CD8-positive, alpha-beta memory T cell (primary cell): ENCODE measurements around the gene CHMP1A. TPM values are rescaled to one million over a fixed set of nuclear protein-coding genes. Genes with fewer than 3 reads are reported as not detected.
"Not testable (repeated sequence)": the region's sequence is repeated elsewhere in the genome, so short reads cannot be mapped to it uniquely, and the experiment has no call there.

Source experiments
- CTCF ChIA-PET: fragments of 350-600 bp; sonication (Branson Sonifier 250); formaldehyde crosslinking; loops from one replicate; lab custom pipeline; 2021; ENCODE audit warnings: antibody characterized with exemption; lab: Charles Lee
- POLR2A ChIA-PET: fragments of 350-600 bp; sonication (Branson Sonifier 250); formaldehyde crosslinking; loops from one replicate; lab custom pipeline; 2021; ENCODE audit warnings: antibody characterized with exemption; lab: Charles Lee
- DNase-seq, 5 donors: peaks; one replicate each; pipeline versions ENCODE4 v3.0.0 to v3.0.0-alpha.2; 2020 to 2022; ENCODE audit warnings: mixed read lengths in 1 of 5
- H3K27ac ChIP-seq: one replicate; pipeline ENCODE4 v1.7.0; 2013; ENCODE audit warnings: low read depth, mild to moderate bottlenecking, low read length, moderate library complexity
- H3K27me3 ChIP-seq: 2 replicates; pipeline ENCODE4 v1.7.0; 2013; ENCODE audit warnings: low read length, mild to moderate bottlenecking; ENCODE audit not compliant: insufficient read depth, poor library complexity, severe bottlenecking
- H3K36me3 ChIP-seq: 2 replicates; pipeline ENCODE4 v1.7.0; 2013; ENCODE audit warnings: mild to moderate bottlenecking, low read length, moderate library complexity; ENCODE audit not compliant: insufficient read depth
- H3K4me1 ChIP-seq: 2 replicates; pipeline ENCODE4 v1.7.0; 2013; ENCODE audit warnings: mild to moderate bottlenecking, low read length, moderate library complexity; ENCODE audit not compliant: insufficient read depth
- H3K4me3 ChIP-seq: 2 replicates; pipeline ENCODE4 v1.7.0; 2013; ENCODE audit warnings: mild to moderate bottlenecking, low read length
- H3K9me3 ChIP-seq: 2 replicates; pipeline ENCODE4 v1.7.0; 2013; ENCODE audit warnings: mild to moderate bottlenecking, low read length
- H3K27ac Mint-ChIP-seq, 8 donors: one replicate each; pipeline ENCODE4 v1.8.0; 2020 to 2021; ENCODE audit warnings: mixed read lengths in 8 of 8, mild to moderate bottlenecking in 6 of 8, inconsistent platforms in 3 of 8, moderate library complexity in 3 of 8
- H3K27me3 Mint-ChIP-seq, 2 donors: one replicate each; pipeline ENCODE4 v1.8.0; 2020 to 2021; ENCODE audit warnings: mixed read lengths in 2 of 2, mild to moderate bottlenecking in 1 of 2, moderate library complexity in 1 of 2
- H3K36me3 Mint-ChIP-seq, 3 donors: one replicate each; pipeline ENCODE4 v1.8.0; 2020 to 2021; ENCODE audit warnings: mixed read lengths in 3 of 3, inconsistent platforms in 1 of 3, mild to moderate bottlenecking in 1 of 3
- H3K4me1 Mint-ChIP-seq, 3 donors: one replicate each; pipeline ENCODE4 v1.8.0; 2020 to 2021; ENCODE audit warnings: mixed read lengths in 3 of 3, inconsistent platforms in 1 of 3, mild to moderate bottlenecking in 1 of 3
- H3K4me3 Mint-ChIP-seq, 7 donors: one replicate each; pipeline ENCODE4 v1.8.0; 2020 to 2021; ENCODE audit warnings: mixed read lengths in 7 of 7, mild to moderate bottlenecking in 6 of 7, moderate library complexity in 4 of 7, inconsistent platforms in 2 of 7
- H3K9me3 Mint-ChIP-seq, 5 donors: one replicate each; pipeline ENCODE4 v1.8.0; 2020 to 2022; ENCODE audit warnings: mixed read lengths in 5 of 5, mild to moderate bottlenecking in 3 of 5, moderate library complexity in 2 of 5, inconsistent platforms in 1 of 5
- polyA plus RNA-seq: library from polyadenylated mRNA; unstranded; fragments of 300-500 nt; fragmentation: Illumina TruSeq; gene quantifications from one replicate; pipeline ENCODE4 v1.2.3, GENCODE V29; 2021
- total RNA-seq, 2 experiments: library from RNA; stranded (reverse); gene quantifications; one replicate each; pipeline ENCODE4 v1.2.3, GENCODE V29; 2021

Gene CHMP1A
- total and polyA plus RNA-seq, 3 experiments from 2014 or later: 72.1 to 94.0 (median 81.4) TPM

GRCh38 chr16:89691231-89691985 is 33.9 kb upstream of the CHMP1A start:
- Mint-ChIP-seq H3K27me3 (no peaks in the 10 kb centered on the region), H3K4me1 (peaks cover 9 to 28% (median 15%) of the 10 kb centered on the region in 3 donors), H3K27ac (no peak overlapping the region), H3K9me3 (no peaks in the 10 kb centered on the region), H3K4me3 (peak overlapping the region in 1 of 7 donors; percentile 66), H3K36me3 (peaks cover 0 to 50% (median 2%) of the 10 kb centered on the region in 3 donors)
- CTCF ChIA-PET: interaction anchor here (1.3 kb wide), 1 partner anchor 9 kb away, joined by 3 read pairs; no protein-coding TSS in a partner anchor
- DNase-seq: no peak
- POLR2A ChIA-PET: no interaction called here
- peaks cover 16% of the 10 kb centered on the region for H3K4me1 ChIP-seq
- H3K36me3 ChIP-seq: peaks cover 15% of the 10 kb centered on the region
- no peak overlapping the region for H3K27ac ChIP-seq
- no peak overlapping the region for H3K4me3 ChIP-seq
- H3K27me3 ChIP-seq: no peaks in the 10 kb centered on the region
- H3K9me3 ChIP-seq: no peaks in the 10 kb centered on the region

GRCh38 chr16:89690392-89690901 is 32.9 kb upstream of the CHMP1A start:
- Histone ChIP-seq H3K27ac (no peak overlapping the region), H3K9me3 (no peaks in the 10 kb centered on the region), H3K36me3 (peaks cover 15% of the 10 kb centered on the region), H3K4me1 (peaks cover 12% of the 10 kb centered on the region), H3K4me3 (no peak overlapping the region), H3K27me3 (no peaks in the 10 kb centered on the region)
- POLR2A ChIA-PET: no interaction called here
- peak overlapping the region in 1 of 8 donors; percentile 69 for H3K27ac Mint-ChIP-seq
- no peaks in the 10 kb centered on the region for H3K27me3 Mint-ChIP-seq
- DNase-seq: no peak
- H3K4me3 Mint-ChIP-seq: peak overlapping the region in 1 of 7 donors; percentile 24
- CTCF ChIA-PET: interaction anchor here (2.6 kb wide), 1 partner anchor 10 kb away, joined by 16 read pairs; no protein-coding TSS in a partner anchor
- no peaks in the 10 kb centered on the region for H3K9me3 Mint-ChIP-seq
- H3K36me3 Mint-ChIP-seq: peaks cover 0 to 49% (median 2%) of the 10 kb centered on the region in 3 donors
- H3K4me1 Mint-ChIP-seq: peaks cover 8 to 24% (median 12%) of the 10 kb centered on the region in 3 donors

GRCh38 chr16:89689621-89690020 is 32.1 kb upstream of the CHMP1A start:
- Mint-ChIP-seq H3K4me1 (peaks cover 8 to 21% (median 12%) of the 10 kb centered on the region in 3 donors), H3K36me3 (peaks cover 0 to 41% (median 2%) of the 10 kb centered on the region in 3 donors)
- H3K27me3 Mint-ChIP-seq, H3K27ac ChIP-seq, H3K27ac Mint-ChIP-seq, H3K9me3 Mint-ChIP-seq, H3K27me3 ChIP-seq, H3K9me3 ChIP-seq, H3K4me3 ChIP-seq, H3K4me3 Mint-ChIP-seq, DNase-seq, POLR2A ChIA-PET: not testable (repeated sequence)
- peaks cover 12% of the 10 kb centered on the region for H3K4me1 ChIP-seq
- CTCF ChIA-PET: interaction anchor here (2.6 kb wide), 1 partner anchor 10 kb away, joined by 16 read pairs; no protein-coding TSS in a partner anchor
- peaks cover 15% of the 10 kb centered on the region for H3K36me3 ChIP-seq

- Mint-ChIP-seq H3K36me3 (peaks cover 0 to 41% (median 2%) of the 10 kb centered on the region in 3 donors), H3K4me1 (peaks cover 8 to 21% (median 12%) of the 10 kb centered on the region in 3 donors), H3K27ac (no peak overlapping the region), H3K4me3 (no peak overlapping the region), H3K9me3 (no peaks in the 10 kb centered on the region), H3K27me3 (no peaks in the 10 kb centered on the region)
- Histone ChIP-seq H3K36me3 (peaks cover 15% of the 10 kb centered on the region), H3K27ac (no peak overlapping the region), H3K4me1 (peaks cover 12% of the 10 kb centered on the region), H3K27me3 (no peaks in the 10 kb centered on the region), H3K4me3 (no peak overlapping the region), H3K9me3 (no peaks in the 10 kb centered on the region)
- ChIA-PET POLR2A (no interaction called here), CTCF (interaction anchor here (2.6 kb wide), 1 partner anchor 11 kb away, joined by 16 read pairs; no protein-coding TSS in a partner anchor)
- no peak for DNase-seq
These were observed 31.6 kb upstream of the CHMP1A start for GRCh38 chr16:89689142-89689541.

GRCh38 chr16:89688395-89688794 is 30.9 kb upstream of the CHMP1A start:
- H3K4me1 Mint-ChIP-seq: peaks cover 8 to 21% (median 12%) of the 10 kb centered on the region in 3 donors
- peak overlapping the region in 6 of 7 donors; percentile 61 to 92 (median 83) for H3K4me3 Mint-ChIP-seq
- H3K36me3 ChIP-seq: peaks cover 12% of the 10 kb centered on the region
- H3K4me3 ChIP-seq: no peak overlapping the region
- H3K27me3 Mint-ChIP-seq: no peaks in the 10 kb centered on the region
- H3K27me3 ChIP-seq: no peaks in the 10 kb centered on the region
- no peaks in the 10 kb centered on the region for H3K9me3 ChIP-seq
- peaks cover 0 to 33% (median 2%) of the 10 kb centered on the region in 3 donors for H3K36me3 Mint-ChIP-seq
- H3K27ac Mint-ChIP-seq: peak overlapping the region in 2 of 8 donors; percentile 46 to 60
- DNase-seq: no peak
- peaks cover 12% of the 10 kb centered on the region for H3K4me1 ChIP-seq
- H3K9me3 Mint-ChIP-seq: no peaks in the 10 kb centered on the region
- H3K27ac ChIP-seq: no peak overlapping the region
- ChIA-PET CTCF (interaction anchor here (2.6 kb wide), 1 partner anchor 12 kb away, joined by 16 read pairs; no protein-coding TSS in a partner anchor), POLR2A (no interaction called here)

GRCh38 chr16:89687092-89687940 is 29.8 kb upstream of the CHMP1A start:
- Histone ChIP-seq H3K9me3 (no peaks in the 10 kb centered on the region), H3K4me1 (peaks cover 12% of the 10 kb centered on the region), H3K4me3 (peak overlapping the region; percentile 88), H3K27ac (peak overlapping the region; percentile 78), H3K27me3 (no peaks in the 10 kb centered on the region), H3K36me3 (peaks cover 11% of the 10 kb centered on the region)
- CTCF ChIA-PET: interaction anchor here (1.5 to 2.4 kb wide), 2 partner anchors 10 to 12 kb away, joined by 4 to 17 read pairs; no protein-coding TSS in a partner anchor
- Mint-ChIP-seq H3K9me3 (no peaks in the 10 kb centered on the region), H3K27me3 (no peaks in the 10 kb centered on the region), H3K4me3 (peak overlapping the region; percentile 80 to 95 (median 84)), H3K27ac (peak overlapping the region; percentile 61 to 85 (median 72)), H3K4me1 (peaks cover 8 to 21% (median 12%) of the 10 kb centered on the region in 3 donors), H3K36me3 (peaks cover 0 to 25% (median 2%) of the 10 kb centered on the region in 3 donors)
- POLR2A ChIA-PET: interaction anchor here (0.5 to 2.1 kb wide), 4 partner anchors 12 to 338 kb away, joined by 3 to 7 read pairs (median 3); partner anchors contain the start of genes CHMP1A and SPATA33
- DNase-seq: no peak

GRCh38 chr16:89686520-89687091 is 29.1 kb upstream of the CHMP1A start, which contains the start of gene CDK10:
Gene CDK10, plus strand, starts transcription at chr16:89686689. Its CDS starts 22 bp downstream, at chr16:89686711.
- H3K4me3 Mint-ChIP-seq: peak within 1 kb of the TSS; percentile 89 to 98 (median 92)
- no peaks in the 10 kb centered on the region for H3K27me3 Mint-ChIP-seq
- Histone ChIP-seq H3K9me3 (no peaks in the 10 kb centered on the region), H3K36me3 (peaks cover 10% of the 10 kb centered on the region), H3K27ac (peak within 1 kb of the TSS; percentile 78), H3K4me3 (peak within 1 kb of the TSS; percentile 88), H3K4me1 (peaks cover 12% of the 10 kb centered on the region), H3K27me3 (no peaks in the 10 kb centered on the region)
- DNase-seq: peak; percentile 79 to 92 (median 90)
- H3K9me3 Mint-ChIP-seq: no peaks in the 10 kb centered on the region
- H3K4me1 Mint-ChIP-seq: peaks cover 8 to 21% (median 12%) of the 10 kb centered on the region in 3 donors
- H3K36me3 Mint-ChIP-seq: peaks cover 0 to 18% (median 2%) of the 10 kb centered on the region in 3 donors
- H3K27ac Mint-ChIP-seq: peak within 1 kb of the TSS; percentile 86 to 95 (median 92)
- POLR2A ChIA-PET: interaction anchor here (0.5 to 2.1 kb wide), 5 partner anchors 13 to 337 kb away, joined by 3 to 7 read pairs (median 3); partner anchors contain the start of genes CHMP1A, SPATA33 and TCF25
- CTCF ChIA-PET: interaction anchor here (0.6 to 2.4 kb wide), 3 partner anchors 11 to 19 kb away, joined by 3 to 17 read pairs (median 4); no protein-coding TSS in a partner anchor
